ENCODE measurements around the gene FAM111B. TPM values are rescaled to one million over a fixed set of nuclear protein-coding genes. Genes with fewer than 3 reads are reported as not detected.

Gene FAM111B
- total RNA-seq, 4 donors from 2014 or later, result 0.19 to 2.2 (median 0.72) TPM

DNA sequence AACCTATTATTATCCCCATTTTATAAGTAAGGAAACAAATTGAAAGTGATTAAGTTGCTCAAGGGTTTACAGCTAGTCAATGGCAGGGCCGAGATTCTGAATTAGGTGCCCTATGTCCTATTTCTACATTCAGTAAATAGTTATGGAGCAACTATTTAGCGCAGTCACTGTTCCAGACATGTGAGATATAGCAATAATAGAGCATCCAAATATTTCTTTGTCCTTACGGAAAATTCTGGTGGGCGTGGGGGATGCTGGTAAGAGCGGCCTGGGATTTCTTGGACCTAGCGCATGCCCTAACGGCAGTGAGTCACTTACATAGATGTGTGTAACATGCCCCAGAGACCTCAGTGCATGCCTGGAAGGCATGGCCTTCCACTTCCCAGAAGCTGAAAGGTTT lies 69.3 kb downstream of the FAM111B start:
- WGBS, 2 donors, result 90 to 92% methylated on average over 7 of the region's 7 CpGs

More for the DNA sequence above, 69.3 kb downstream of the FAM111B start:
- no peak overlapping the region for H3K4me3 ChIP-seq (ENCODE audit: low read depth, poor library complexity, severe bottlenecking)
- DNase-seq (ENCODE audit: low spot score in 2 of 2), result no peak
- intact Hi-C loops (cut with DNase I; ENCODE audit: low total_unique reads), result no loop called here
- TF ChIP-seq POLR2A (IDR thresholded peaks at IDR 0.05) (no peak), CTCF (IDR thresholded peaks at IDR 0.05) (no peak)

Other genes with a start within 250 kb of the FAM111B start
- gene GLYATL1, start 167.7 kb upstream of the FAM111B start, total RNA-seq, result 1 to 10 TPM in 2 of 4 donors, under 1 TPM in 2; 0.30 to 6.8 (median 2.3) TPM
- not detected for gene GLYATL1B, start 20.9 kb upstream of the FAM111B start, total RNA-seq
- gene FAM111A, start 35.6 kb downstream of the FAM111B start, total RNA-seq, result 10 to 100 TPM; 14.9 to 25.0 (median 20.9) TPM
- 1 to 10 TPM; 1.2 to 6.4 (median 3.4) TPM for gene DTX4, start 64.9 kb downstream of the FAM111B start, total RNA-seq
- gene MPEG1, start 105.7 kb downstream of the FAM111B start, total RNA-seq, result 1 to 10 TPM; 2.1 to 6.9 (median 3.8) TPM

All from lower leg skin (tissue), 4 donors.